ENCODE data around the gene ATCAY.
"Not testable (repeated sequence)": the region's sequence is repeated elsewhere in the genome, so short reads cannot be mapped to it uniquely, and the experiment has no call there.

Gene ATCAY

DNA sequence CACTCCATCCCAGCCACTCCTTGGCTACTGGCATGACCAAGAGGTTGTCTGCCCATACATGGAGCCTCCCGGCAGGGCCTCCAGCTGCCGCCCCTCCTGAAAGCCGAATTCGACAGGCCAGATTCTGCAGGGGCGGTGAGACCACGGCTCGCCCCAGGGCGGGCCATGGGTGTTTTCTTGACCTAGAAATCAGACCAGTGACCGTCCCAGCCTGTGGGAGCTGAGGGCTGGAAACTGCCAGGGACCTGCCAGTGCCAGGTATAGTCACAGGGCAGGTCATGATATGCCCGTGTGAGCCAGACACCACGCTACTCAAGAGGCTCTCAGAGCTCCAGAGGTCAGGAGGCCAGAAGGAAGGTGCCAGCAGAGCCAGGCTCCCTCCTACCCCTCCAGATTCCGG lies 73.6 kb downstream of the ATCAY start:
- Histone ChIP-seq H3K4me2 (ENCODE audit: insufficient read depth, low read length) (no peak overlapping the region), H3K36me3 (ENCODE audit: insufficient read depth, low read length) (peaks cover 16% of the 10 kb centered on the region), H3K4me1 (ENCODE audit: insufficient read depth, low read length) (no peaks in the 10 kb centered on the region), H3K9ac (ENCODE audit: low read depth, low read length) (no peak overlapping the region), H3K79me2 (ENCODE audit: insufficient read depth, low read length) (no peaks in the 10 kb centered on the region), H4K20me1 (ENCODE audit: insufficient read depth, low read length) (no peaks in the 10 kb centered on the region), H3K27me3 (ENCODE audit: insufficient read depth, low read length, poor library complexity) (no peaks in the 10 kb centered on the region), H3K4me3 (ENCODE audit: low read depth in 1 of 2, low read length in 2 of 2) (no peak overlapping the region), H3K9me3 (ENCODE audit: insufficient read depth, low read length, severe bottlenecking) (no peaks in the 10 kb centered on the region), H3K27ac (ENCODE audit: low read length) (no peak overlapping the region), H2AFZ (ENCODE audit: low read depth, low read length) (no peak overlapping the region)
- DNase-seq (no peak), ATAC-seq (ENCODE audit: insufficient read depth, low read depth) (no peak)
- TF ChIP-seq EZH2 (IDR thresholded peaks at IDR 0.05; ENCODE audit: borderline replicate concordance, low read depth, low read length, severe bottlenecking), result no peak
- TF ChIP-seq, protein P1, sequence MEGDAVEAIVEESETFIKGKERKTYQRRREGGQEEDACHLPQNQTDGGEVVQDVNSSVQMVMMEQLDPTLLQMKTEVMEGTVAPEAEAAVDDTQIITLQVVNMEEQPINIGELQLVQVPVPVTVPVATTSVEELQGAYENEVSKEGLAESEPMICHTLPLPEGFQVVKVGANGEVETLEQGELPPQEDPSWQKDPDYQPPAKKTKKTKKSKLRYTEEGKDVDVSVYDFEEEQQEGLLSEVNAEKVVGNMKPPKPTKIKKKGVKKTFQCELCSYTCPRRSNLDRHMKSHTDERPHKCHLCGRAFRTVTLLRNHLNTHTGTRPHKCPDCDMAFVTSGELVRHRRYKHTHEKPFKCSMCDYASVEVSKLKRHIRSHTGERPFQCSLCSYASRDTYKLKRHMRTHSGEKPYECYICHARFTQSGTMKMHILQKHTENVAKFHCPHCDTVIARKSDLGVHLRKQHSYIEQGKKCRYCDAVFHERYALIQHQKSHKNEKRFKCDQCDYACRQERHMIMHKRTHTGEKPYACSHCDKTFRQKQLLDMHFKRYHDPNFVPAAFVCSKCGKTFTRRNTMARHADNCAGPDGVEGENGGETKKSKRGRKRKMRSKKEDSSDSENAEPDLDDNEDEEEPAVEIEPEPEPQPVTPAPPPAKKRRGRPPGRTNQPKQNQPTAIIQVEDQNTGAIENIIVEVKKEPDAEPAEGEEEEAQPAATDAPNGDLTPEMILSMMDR (IDR thresholded peaks at IDR 0.05; ENCODE audit: borderline replicate concordance, extremely low read depth, low read length, poor library complexity, severe bottlenecking), result no peak

GRCh38 chr19:3955276-3955675 lies 74.8 kb downstream of the ATCAY start:
- not testable (repeated sequence) for H3K4me3 ChIP-seq (ENCODE audit: low read depth in 1 of 2, low read length in 2 of 2); H3K27ac ChIP-seq (ENCODE audit: low read length); H3K9me3 ChIP-seq (ENCODE audit: insufficient read depth, low read length, severe bottlenecking); H2AFZ ChIP-seq (ENCODE audit: low read depth, low read length); H3K79me2 ChIP-seq (ENCODE audit: insufficient read depth, low read length); DNase-seq; H3K9ac ChIP-seq (ENCODE audit: low read depth, low read length); H3K4me2 ChIP-seq (ENCODE audit: insufficient read depth, low read length); H3K27me3 ChIP-seq (ENCODE audit: insufficient read depth, low read length, poor library complexity); H3K4me1 ChIP-seq (ENCODE audit: insufficient read depth, low read length); H4K20me1 ChIP-seq (ENCODE audit: insufficient read depth, low read length); ATAC-seq (ENCODE audit: insufficient read depth, low read depth)
- peaks cover 23% of the 10 kb centered on the region for H3K36me3 ChIP-seq (ENCODE audit: insufficient read depth, low read length)

DNA sequence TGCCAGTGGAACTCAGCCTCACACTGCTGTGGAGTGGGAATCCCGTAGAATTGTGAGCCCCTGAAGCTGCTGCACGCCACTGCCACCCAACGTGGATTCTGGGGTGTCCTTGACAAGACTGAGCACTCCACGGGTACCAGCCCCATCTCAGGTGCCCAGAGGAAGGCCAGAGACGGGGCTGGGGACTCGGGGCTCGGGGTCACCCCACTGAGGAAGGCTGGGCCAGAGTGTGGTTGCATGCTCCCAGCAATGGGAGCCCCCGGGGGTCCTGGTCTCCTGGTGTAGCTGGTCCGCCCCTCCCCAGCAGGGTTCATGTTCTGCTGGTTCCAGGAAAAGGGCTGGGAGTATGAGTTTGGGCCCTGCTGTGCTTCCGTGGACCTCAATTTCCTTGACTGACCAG lies 75.2 kb downstream of the ATCAY start:
- H4K20me1 ChIP-seq (ENCODE audit: insufficient read depth, low read length), result no peaks in the 10 kb centered on the region
- H3K27me3 ChIP-seq (ENCODE audit: insufficient read depth, low read length, poor library complexity), result no peaks in the 10 kb centered on the region
- no peaks in the 10 kb centered on the region for H3K79me2 ChIP-seq (ENCODE audit: insufficient read depth, low read length)
- no peak overlapping the region for H3K4me3 ChIP-seq (ENCODE audit: low read depth in 1 of 2, low read length in 2 of 2)
- no peaks in the 10 kb centered on the region for H3K4me1 ChIP-seq (ENCODE audit: insufficient read depth, low read length)
- no peak for ATAC-seq (ENCODE audit: insufficient read depth, low read depth)
- H3K4me2 ChIP-seq (ENCODE audit: insufficient read depth, low read length), result no peak overlapping the region
- no peak overlapping the region for H3K27ac ChIP-seq (ENCODE audit: low read length)
- no peak for DNase-seq
- no peaks in the 10 kb centered on the region for H3K9me3 ChIP-seq (ENCODE audit: insufficient read depth, low read length, severe bottlenecking)
- no peak for TF ChIP-seq EZH2 (IDR thresholded peaks at IDR 0.05; ENCODE audit: borderline replicate concordance, low read depth, low read length, severe bottlenecking)
- TF ChIP-seq, protein P1 (IDR thresholded peaks at IDR 0.05; ENCODE audit: borderline replicate concordance, extremely low read depth, low read length, poor library complexity, severe bottlenecking), result no peak
- no peak overlapping the region for H2AFZ ChIP-seq (ENCODE audit: low read depth, low read length)
- H3K36me3 ChIP-seq (ENCODE audit: insufficient read depth, low read length), result peaks cover 23% of the 10 kb centered on the region
- no peak overlapping the region for H3K9ac ChIP-seq (ENCODE audit: low read depth, low read length)

DNA sequence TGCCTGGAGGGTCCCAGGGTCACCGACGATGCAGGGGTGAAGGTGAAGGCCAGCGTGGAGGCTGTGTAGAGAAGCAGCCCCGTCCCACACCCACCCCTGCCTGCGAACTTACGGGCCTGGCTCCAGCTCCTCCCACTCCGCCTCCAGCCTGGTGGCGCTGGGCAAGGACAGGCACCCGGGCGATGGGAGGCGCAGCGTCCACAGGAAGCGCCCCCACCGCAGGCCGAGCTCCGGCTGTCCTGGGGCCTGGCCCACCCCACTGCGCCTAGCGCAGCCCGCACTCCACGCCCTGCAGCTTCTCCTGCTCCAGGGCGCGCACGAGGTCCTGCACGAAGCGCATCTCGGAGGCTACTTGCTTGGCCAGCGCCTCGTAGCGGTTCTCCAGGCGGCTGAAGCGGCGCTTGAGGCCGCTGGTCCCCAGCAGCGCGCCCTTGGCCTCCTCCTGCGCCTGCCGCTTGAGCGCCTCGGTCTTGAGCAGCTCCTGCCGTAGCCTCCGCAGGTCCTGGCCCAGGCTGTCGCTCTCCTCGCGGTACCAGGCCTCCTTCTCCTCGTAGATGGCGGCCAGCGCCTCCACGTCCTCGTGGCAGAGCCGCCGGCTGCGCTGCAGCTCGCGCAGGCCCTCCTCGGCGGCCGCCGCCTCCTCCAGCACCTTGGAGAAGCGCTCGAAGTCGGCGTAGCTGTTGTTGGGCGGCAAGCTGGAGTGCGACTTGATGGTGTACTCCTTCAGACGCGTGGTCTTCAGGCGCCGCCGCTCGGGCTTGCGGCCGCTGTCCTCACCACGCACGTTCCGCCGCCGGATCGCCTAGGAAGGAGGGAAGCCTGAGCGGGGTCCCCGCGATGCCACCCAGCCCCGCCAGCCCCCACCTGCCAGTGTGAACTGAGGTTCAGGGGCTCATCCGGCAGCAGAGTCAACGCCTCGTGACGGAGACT lies 78.6 kb downstream of the ATCAY start:
- DNase-seq, result no peak
- H3K4me2 ChIP-seq (ENCODE audit: insufficient read depth, low read length), result no peak overlapping the region
- no peak overlapping the region for H2AFZ ChIP-seq (ENCODE audit: low read depth, low read length)

More for the DNA sequence above, 78.6 kb downstream of the ATCAY start:
- Histone ChIP-seq H4K20me1 (ENCODE audit: insufficient read depth, low read length) (no peaks in the 10 kb centered on the region), H3K27ac (ENCODE audit: low read length) (no peak overlapping the region), H3K4me3 (ENCODE audit: low read depth in 1 of 2, low read length in 2 of 2) (no peak overlapping the region), H3K9ac (ENCODE audit: low read depth, low read length) (no peak overlapping the region), H3K79me2 (ENCODE audit: insufficient read depth, low read length) (no peaks in the 10 kb centered on the region), H3K9me3 (ENCODE audit: insufficient read depth, low read length, severe bottlenecking) (no peaks in the 10 kb centered on the region), H3K4me1 (ENCODE audit: insufficient read depth, low read length) (no peaks in the 10 kb centered on the region), H3K27me3 (ENCODE audit: insufficient read depth, low read length, poor library complexity) (no peaks in the 10 kb centered on the region), H3K36me3 (ENCODE audit: insufficient read depth, low read length) (peaks cover 55% of the 10 kb centered on the region)
- TF ChIP-seq EZH2 (IDR thresholded peaks at IDR 0.05; ENCODE audit: borderline replicate concordance, low read depth, low read length, severe bottlenecking), result no peak
- TF ChIP-seq, protein P1 (IDR thresholded peaks at IDR 0.05; ENCODE audit: borderline replicate concordance, extremely low read depth, low read length, poor library complexity, severe bottlenecking), result no peak
- no peak for ATAC-seq (ENCODE audit: insufficient read depth, low read depth)
